Measurements from ENCODE around the gene DNAJB9. TPM values are rescaled to one million over a fixed set of nuclear protein-coding genes. Genes with fewer than 3 reads are reported as not detected.
A peak's percentile ranks its signal among the peaks of the same experiment; 100 is the strongest.

The DNAJB9 gene
- total and polyA plus RNA-seq, 3 donors from 2014 or later, result 28.8 to 63.3 (median 37.7) TPM

- no peaks in the 10 kb centered on the region for H3K9me3 ChIP-seq
- H3K36me3 ChIP-seq (ENCODE audit: low read depth, missing control alignments), result no peaks in the 10 kb centered on the region
- H3K4me1 ChIP-seq, result no peaks in the 10 kb centered on the region
- TF ChIP-seq, protein P1, sequence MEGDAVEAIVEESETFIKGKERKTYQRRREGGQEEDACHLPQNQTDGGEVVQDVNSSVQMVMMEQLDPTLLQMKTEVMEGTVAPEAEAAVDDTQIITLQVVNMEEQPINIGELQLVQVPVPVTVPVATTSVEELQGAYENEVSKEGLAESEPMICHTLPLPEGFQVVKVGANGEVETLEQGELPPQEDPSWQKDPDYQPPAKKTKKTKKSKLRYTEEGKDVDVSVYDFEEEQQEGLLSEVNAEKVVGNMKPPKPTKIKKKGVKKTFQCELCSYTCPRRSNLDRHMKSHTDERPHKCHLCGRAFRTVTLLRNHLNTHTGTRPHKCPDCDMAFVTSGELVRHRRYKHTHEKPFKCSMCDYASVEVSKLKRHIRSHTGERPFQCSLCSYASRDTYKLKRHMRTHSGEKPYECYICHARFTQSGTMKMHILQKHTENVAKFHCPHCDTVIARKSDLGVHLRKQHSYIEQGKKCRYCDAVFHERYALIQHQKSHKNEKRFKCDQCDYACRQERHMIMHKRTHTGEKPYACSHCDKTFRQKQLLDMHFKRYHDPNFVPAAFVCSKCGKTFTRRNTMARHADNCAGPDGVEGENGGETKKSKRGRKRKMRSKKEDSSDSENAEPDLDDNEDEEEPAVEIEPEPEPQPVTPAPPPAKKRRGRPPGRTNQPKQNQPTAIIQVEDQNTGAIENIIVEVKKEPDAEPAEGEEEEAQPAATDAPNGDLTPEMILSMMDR (IDR thresholded peaks at IDR 0.05), result no peak
- no peak for TF ChIP-seq POLR2A (IDR thresholded peaks at IDR 0.05)
- intact Hi-C loops (cut with DNase I; ENCODE audit: low total_unique reads), result no loop called here
- 86 to 88% methylated on average over 4 of the region's 4 CpGs for WGBS, 2 donors
- DNase-seq, result no peak
- no peak overlapping the region for H3K4me3 ChIP-seq
- H3K27me3 ChIP-seq, result no peaks in the 10 kb centered on the region
- H3K27ac ChIP-seq, result no peak overlapping the region
These were observed 41.6 kb downstream of the DNAJB9 start for GRCh38 chr7:108611268-108611667.

DNA sequence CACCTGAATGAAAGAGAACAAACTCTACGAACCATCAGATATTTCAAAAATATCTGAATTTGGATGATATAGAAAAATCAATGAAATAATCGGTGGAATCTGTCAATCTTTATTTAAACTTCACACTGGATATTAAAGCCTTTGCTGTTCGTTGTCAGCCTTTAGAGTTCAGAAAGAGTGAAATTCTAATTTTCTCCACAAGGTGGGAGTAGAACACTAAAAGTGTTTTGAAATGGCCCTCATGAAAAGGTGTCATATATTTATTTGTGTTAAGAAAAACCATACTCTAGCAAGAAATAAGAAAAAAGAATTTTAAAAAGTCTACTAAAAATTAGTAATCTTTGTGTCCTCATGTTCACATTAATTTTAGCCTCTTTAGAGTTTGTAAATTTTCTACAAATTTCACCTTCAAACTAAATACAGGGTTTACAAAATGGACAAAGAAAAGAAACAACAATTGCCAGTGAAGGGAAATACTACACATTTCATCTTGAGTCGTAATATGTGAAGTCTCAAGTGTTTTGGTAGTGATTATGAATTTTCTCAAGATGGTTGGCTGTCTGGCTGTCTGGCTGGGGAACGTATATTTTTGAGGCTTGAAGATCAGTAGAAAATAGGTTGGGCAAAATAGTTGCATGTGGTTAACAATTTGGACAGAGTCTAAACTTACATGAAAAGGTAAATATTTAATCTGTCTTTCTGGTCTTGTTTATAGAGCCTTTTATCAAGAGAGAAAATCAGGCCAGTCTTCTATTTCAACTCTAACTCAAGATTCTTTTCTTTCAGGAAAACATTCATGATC lies 43.7 kb downstream of the DNAJB9 start:
- WGBS, 2 donors, result 40 to 44% methylated on average over 5 of the region's 5 CpGs
- intact Hi-C loops (cut with DNase I; ENCODE audit: low total_unique reads), result no loop called here

GRCh38 chr7:108613949-108614381 lies 44.3 kb downstream of the DNAJB9 start:
- 82 to 83% methylated on average over 4 of the region's 4 CpGs for WGBS, 2 donors
- no peaks in the 10 kb centered on the region for H3K36me3 ChIP-seq (ENCODE audit: low read depth, missing control alignments)
- no peaks in the 10 kb centered on the region for H3K9me3 ChIP-seq
- TF ChIP-seq, protein P1 (IDR thresholded peaks at IDR 0.05), result no peak
- TF ChIP-seq POLR2A (IDR thresholded peaks at IDR 0.05), result no peak
- intact Hi-C loops (cut with DNase I; ENCODE audit: low total_unique reads), result no loop called here
- no peaks in the 10 kb centered on the region for H3K4me1 ChIP-seq
- no peak for DNase-seq
- no peaks in the 10 kb centered on the region for H3K27me3 ChIP-seq
- no peak overlapping the region for H3K4me3 ChIP-seq
- no peak overlapping the region for H3K27ac ChIP-seq

More for the DNA sequence above, 43.7 kb downstream of the DNAJB9 start:
- Histone ChIP-seq H3K4me1 (no peaks in the 10 kb centered on the region), H3K4me3 (no peak overlapping the region), H3K9me3 (no peaks in the 10 kb centered on the region), H3K36me3 (ENCODE audit: low read depth, missing control alignments) (no peaks in the 10 kb centered on the region), H3K27me3 (no peaks in the 10 kb centered on the region), H3K27ac (no peak overlapping the region)
- DNase-seq, result no peak
- TF ChIP-seq, protein P1 (IDR thresholded peaks at IDR 0.05), result peak; percentile 54 to 77 (median 65)
- TF ChIP-seq POLR2A (IDR thresholded peaks at IDR 0.05), result no peak

DNA sequence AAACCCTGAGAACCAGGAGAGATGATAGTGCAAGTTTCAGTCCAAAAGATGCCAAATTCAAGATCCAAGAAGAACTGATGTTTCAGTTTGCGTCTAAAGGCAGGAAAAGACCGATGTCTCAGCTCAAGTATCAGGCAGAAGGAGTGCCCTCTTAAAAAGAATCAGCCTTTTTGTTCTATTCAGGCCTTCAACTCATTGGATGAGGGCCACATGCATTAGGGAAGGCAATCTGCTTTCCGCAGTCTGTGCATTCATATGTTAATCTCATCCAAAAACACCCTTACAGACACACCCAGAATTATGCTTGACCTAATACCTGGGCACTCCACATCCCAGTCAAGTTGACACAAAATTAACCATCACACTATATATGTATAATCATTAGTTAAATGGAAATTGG lies 45.2 kb downstream of the DNAJB9 start:
- 93 to 97% methylated on average over 3 of the region's 3 CpGs for WGBS, 2 donors
- H3K9me3 ChIP-seq, result no peaks in the 10 kb centered on the region
- no peak overlapping the region for H3K4me3 ChIP-seq
- H3K36me3 ChIP-seq (ENCODE audit: low read depth, missing control alignments), result no peaks in the 10 kb centered on the region
- intact Hi-C loops (cut with DNase I; ENCODE audit: low total_unique reads), result no loop called here
- H3K4me1 ChIP-seq, result no peaks in the 10 kb centered on the region
- no peak overlapping the region for H3K27ac ChIP-seq
- no peak for DNase-seq
- H3K27me3 ChIP-seq, result no peaks in the 10 kb centered on the region
- no peak for TF ChIP-seq POLR2A (IDR thresholded peaks at IDR 0.05)
- TF ChIP-seq, protein P1 (IDR thresholded peaks at IDR 0.05), result no peak

DNA sequence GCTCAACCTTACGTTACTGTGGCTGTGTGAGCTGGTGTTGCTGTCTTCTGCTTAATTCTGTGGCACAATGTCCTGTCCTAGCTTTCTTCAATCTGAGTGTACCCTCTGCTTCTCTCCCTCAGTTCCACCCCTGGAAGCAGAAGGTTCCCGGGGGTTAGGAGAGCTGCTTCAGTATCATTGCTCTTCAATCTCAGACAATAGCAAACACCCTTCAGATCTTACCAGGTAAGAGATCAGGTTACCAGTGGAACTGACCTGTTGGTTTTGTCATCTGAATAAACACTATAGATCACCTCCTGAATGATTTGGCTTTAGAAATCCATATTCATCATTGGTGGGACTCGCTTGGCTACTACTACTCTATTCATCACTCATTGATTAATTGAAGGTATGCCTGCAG lies 48.4 kb downstream of the DNAJB9 start:
- no peak overlapping the region for H3K4me3 ChIP-seq
- H3K36me3 ChIP-seq (ENCODE audit: low read depth, missing control alignments), result no peaks in the 10 kb centered on the region
- WGBS, 2 donors, result 93 to 97% methylated on average over 3 of the region's 3 CpGs
- DNase-seq, result no peak
- H3K27me3 ChIP-seq, result no peaks in the 10 kb centered on the region
- no peak for TF ChIP-seq POLR2A (IDR thresholded peaks at IDR 0.05)
- TF ChIP-seq, protein P1 (IDR thresholded peaks at IDR 0.05), result no peak
- no peaks in the 10 kb centered on the region for H3K4me1 ChIP-seq
- intact Hi-C loops (cut with DNase I; ENCODE audit: low total_unique reads), result no loop called here
- no peaks in the 10 kb centered on the region for H3K9me3 ChIP-seq
- no peak overlapping the region for H3K27ac ChIP-seq
